CD14-positive monocyte (primary cell): ENCODE data around the gene YIPF3. TPM values are rescaled to one million over a fixed set of nuclear protein-coding genes. Genes with fewer than 3 reads are reported as not detected.
A peak's percentile ranks its signal among the peaks of the same experiment; 100 is the strongest.

Experiments
- DNase-seq, 3 donors: peaks; one replicate each; pipeline ENCODE4 v3.0.0-alpha.2; 2011 to 2022
- H2AFZ ChIP-seq: 2 replicates; pipeline ENCODE4 v1.6.0; 2012; ENCODE audit warnings: mild to moderate bottlenecking, low read depth, low read length, inconsistent platforms; ENCODE audit not compliant: insufficient read depth, poor library complexity, severe bottlenecking
- H3K27ac ChIP-seq, 2 donors: 1 replicate in 1 of 2; 2 replicates in 1 of 2; pipeline ENCODE4 v1.5.1; 2012 to 2013; ENCODE audit warnings: low read length in 2 of 2, control low read depth in 1 of 2, inconsistent platforms in 1 of 2, low read depth in 1 of 2, mild to moderate bottlenecking in 1 of 2
- H3K27me3 ChIP-seq, 2 donors: one replicate each; pipeline versions ENCODE4 v1.6.0 to v1.6.1; 2011 to 2013; ENCODE audit warnings: low read length in 2 of 2; ENCODE audit not compliant: control insufficient read depth in 2 of 2, insufficient read depth in 2 of 2
- H3K36me3 ChIP-seq, 2 donors: replicated peaks in 1 of 2; 1 replicate in 1 of 2; 2 replicates in 1 of 2; pipeline versions ENCODE4 v1.5.1 to v1.6.1; 2012 to 2013; ENCODE audit warnings: low read length in 2 of 2, control low read depth in 1 of 2, inconsistent platforms in 1 of 2, mild to moderate bottlenecking in 1 of 2; ENCODE audit not compliant: insufficient read depth in 2 of 2, control insufficient read depth in 1 of 2
- H3K4me1 ChIP-seq, 2 donors: 1 replicate in 1 of 2; 2 replicates in 1 of 2; pipeline versions ENCODE4 v1.5.1 to v1.6.1; 2012 to 2013; ENCODE audit warnings: low read length in 2 of 2, control low read depth in 1 of 2, inconsistent platforms in 1 of 2, mild to moderate bottlenecking in 1 of 2, moderate library complexity in 1 of 2; ENCODE audit not compliant: insufficient read depth in 2 of 2, control insufficient read depth in 1 of 2
- H3K4me2 ChIP-seq: replicated peaks from 2 replicates; pipeline ENCODE3; 2012; ENCODE audit warnings: low read length, moderate library complexity, mild to moderate bottlenecking; ENCODE audit not compliant: poor library complexity, severe bottlenecking; ENCODE audit errors: extremely low read depth
- H3K4me3 ChIP-seq, 3 experiments: fragments of 200-600 bp in 1 of 3; sonication (generic) in 1 of 3; replicated peaks in 1 of 3; 1 replicate in 2 of 3; 2 replicates in 1 of 3; pipeline ENCODE4 v1.5.1; 2011 to 2013; ENCODE audit warnings: low read length in 3 of 3, mild to moderate bottlenecking in 3 of 3, control low read depth in 2 of 3, low read depth in 2 of 3, inconsistent platforms in 1 of 3, moderate library complexity in 1 of 3
- H3K79me2 ChIP-seq: 2 replicates; pipeline ENCODE4 v1.6.0; 2012; ENCODE audit warnings: mild to moderate bottlenecking, control low read depth, inconsistent platforms, low read length, moderate library complexity; ENCODE audit not compliant: insufficient read depth
- H3K9ac ChIP-seq: 2 replicates; pipeline ENCODE4 v1.6.0; 2017; ENCODE audit warnings: low read length, mild to moderate bottlenecking; ENCODE audit not compliant: insufficient read depth, poor library complexity, severe bottlenecking
- H3K9me3 ChIP-seq, 2 donors: replicated peaks in 1 of 2; 1 replicate in 1 of 2; 2 replicates in 1 of 2; pipeline versions ENCODE4 v1.5.1 to v1.6.1; 2012 to 2013; ENCODE audit warnings: low read length in 2 of 2, control low read depth in 1 of 2; ENCODE audit not compliant: control insufficient read depth in 1 of 2, insufficient read depth in 1 of 2
- H4K20me1 ChIP-seq: 2 replicates; pipeline ENCODE4 v1.6.0; 2012; ENCODE audit warnings: mild to moderate bottlenecking, low read length, control low read depth, moderate library complexity; ENCODE audit not compliant: insufficient read depth
- H3K27ac Mint-ChIP-seq, 7 donors: one replicate each; pipeline ENCODE4 v1.8.0; 2020; ENCODE audit warnings: mild to moderate bottlenecking in 7 of 7, mixed read lengths in 7 of 7, moderate library complexity in 6 of 7, inconsistent platforms in 2 of 7
- H3K27me3 Mint-ChIP-seq, 3 donors: one replicate each; pipeline ENCODE4 v1.8.0; 2021 to 2022; ENCODE audit warnings: low read depth in 3 of 3, mild to moderate bottlenecking in 3 of 3, mixed read lengths in 3 of 3, moderate library complexity in 3 of 3, inconsistent platforms in 1 of 3
- H3K36me3 Mint-ChIP-seq, 2 donors: one replicate each; pipeline ENCODE4 v1.8.0; 2020; ENCODE audit warnings: mixed read lengths in 2 of 2, inconsistent platforms in 1 of 2, mild to moderate bottlenecking in 1 of 2
- H3K4me1 Mint-ChIP-seq: one replicate; pipeline ENCODE4 v1.8.0; 2020; ENCODE audit warnings: mild to moderate bottlenecking, mixed read lengths
- H3K4me3 Mint-ChIP-seq, 2 donors: one replicate each; pipeline ENCODE4 v1.8.0; 2020; ENCODE audit warnings: mild to moderate bottlenecking in 2 of 2, mixed read lengths in 2 of 2, moderate library complexity in 1 of 2
- H3K9me3 Mint-ChIP-seq, 7 donors: one replicate each; pipeline ENCODE4 v1.8.0; 2020 to 2022; ENCODE audit warnings: mixed read lengths in 7 of 7, mild to moderate bottlenecking in 6 of 7, moderate library complexity in 6 of 7, inconsistent platforms in 2 of 7
- CTCF ChIP-seq: fragments of 200-600 bp; IDR thresholded peaks from one replicate; pipeline ENCODE4 v1.8.0; 2022; ENCODE audit warnings: antibody characterized with exemption, mild to moderate bottlenecking
- WGBS: methylation state at CpG from one replicate; pipeline ENCODE4 v1.1.5; 2013; ENCODE audit warnings: missing lambda C conversion rate; ENCODE audit not compliant: insufficient coverage; 5-methylcytosine and 5-hydroxymethylcytosine counted together
- intact Hi-C, 2 donors: fragments of 100-400 bp; cut with micrococcal nuclease; formaldehyde crosslinking; loops; one replicate each; pipeline versions ENCODE4 v1.15.0 to v1.15.1; 2023
- polyA plus RNA-seq, 3 donors: library from polyadenylated mRNA; depleted of rRNA in 1 of 3; unstranded in 2 of 3; stranded (reverse) in 1 of 3; fragments of 300-500 nt in 2 of 3; fragments of >200 nt in 1 of 3; fragmentation: Illumina TruSeq in 2 of 3; gene quantifications; 1 replicate in 2 of 3; 2 replicates in 1 of 3; pipeline ENCODE4 v1.2.3, GENCODE V29; 2012 to 2021

YIPF3 gene
- polyA plus RNA-seq, 3 donors = 112 to 126 (median 123) TPM

GRCh38 chr6:43477235-43478007, 39.3 kb downstream of the YIPF3 start, which contains the start of gene TJAP1:
TJAP1 (plus strand) TSS chr6:43477570; CDS start chr6:43499002, 21,432 bp downstream.
- H3K4me1 Mint-ChIP-seq = peaks cover 25% of the 10 kb centered on the region
- H3K27me3 Mint-ChIP-seq = peaks cover 0 to 2% (median 1%) of the 10 kb centered on the region in 3 donors

GRCh38 chr6:43476746-43477145, 40.0 kb downstream of the YIPF3 start:
- Mint-ChIP-seq H3K9me3 (no peaks in the 10 kb centered on the region), H3K4me1 (peaks cover 25% of the 10 kb centered on the region), H3K27me3 (peaks cover 1 to 5% (median 2%) of the 10 kb centered on the region in 3 donors), H3K36me3 (peaks cover 3 to 6% of the 10 kb centered on the region in 2 donors), H3K4me3 (peak overlapping the region; percentile 88 to 93), H3K27ac (peak overlapping the region; percentile 92 to 99 (median 97))
- H2AFZ ChIP-seq = peak overlapping the region; percentile 82
- H3K27me3 ChIP-seq = no peaks in the 10 kb centered on the region
- no CpG with 5 or more reads among the region's 2 CpGs for WGBS
- H3K9ac ChIP-seq = peak overlapping the region; percentile 95
- peak overlapping the region; percentile 60 to 82 (median 69) for H3K4me3 ChIP-seq
- peak overlapping the region; percentile 80 for H3K4me2 ChIP-seq
- intact Hi-C loops = no loop called here
- peaks cover 14 to 18% of the 10 kb centered on the region in 2 donors for H3K4me1 ChIP-seq
- H4K20me1 ChIP-seq = no peaks in the 10 kb centered on the region
- H3K79me2 ChIP-seq = peaks cover 42% of the 10 kb centered on the region
- H3K27ac ChIP-seq = peak overlapping the region in 1 of 2 donors; percentile 96
- H3K36me3 ChIP-seq = no peaks in the 10 kb centered on the region
- no peak for TF ChIP-seq CTCF
- no peaks in the 10 kb centered on the region for H3K9me3 ChIP-seq
- no peak for DNase-seq

More at GRCh38 chr6:43477235-43478007, 39.3 kb downstream of the YIPF3 start, which contains the start of gene TJAP1:
- Histone ChIP-seq H3K36me3 (no peaks in the 10 kb centered on the region), H3K9ac (peak within 1 kb of the TSS; percentile 95), H3K27me3 (no peaks in the 10 kb centered on the region), H3K79me2 (peaks cover 49% of the 10 kb centered on the region), H2AFZ (peak within 1 kb of the TSS; percentile 82), H4K20me1 (no peaks in the 10 kb centered on the region), H3K4me3 (peak within 1 kb of the TSS; percentile 60 to 82 (median 69)), H3K4me1 (peaks cover 14 to 18% of the 10 kb centered on the region in 2 donors), H3K27ac (peak within 1 kb of the TSS; percentile 62 to 96), H3K4me2 (peak within 1 kb of the TSS; percentile 80), H3K9me3 (no peaks in the 10 kb centered on the region)
- peak; percentile 83 to 91 (median 86) for DNase-seq
- H3K36me3 Mint-ChIP-seq = peaks cover 9 to 13% of the 10 kb centered on the region in 2 donors
- no peak for TF ChIP-seq CTCF
- under 1% methylated on average over 31 of the region's 34 CpGs for WGBS
- peak within 1 kb of the TSS; percentile 92 to 99 (median 97) for H3K27ac Mint-ChIP-seq
- H3K4me3 Mint-ChIP-seq = peak within 1 kb of the TSS; percentile 88 to 93
- intact Hi-C loops = no loop called here
- no peaks in the 10 kb centered on the region for H3K9me3 Mint-ChIP-seq
